ENCODE results near the gene PRKN.

The PRKN gene

DNA sequence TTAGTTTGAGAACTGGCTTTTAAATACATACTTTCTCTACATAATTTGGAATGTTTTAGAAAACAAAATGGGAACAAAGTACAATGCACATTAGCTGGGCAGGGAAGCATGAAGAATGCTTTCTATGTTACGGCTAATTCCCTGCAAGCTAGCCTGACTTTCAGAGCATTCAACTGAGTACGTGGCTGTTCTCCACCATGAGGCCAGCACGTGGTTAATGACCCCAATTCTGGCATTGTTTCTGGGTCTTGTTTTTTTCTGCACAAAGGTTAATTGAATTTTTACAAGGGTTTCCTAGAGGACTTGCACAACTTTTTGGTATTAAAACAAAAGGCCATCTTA, 1245.1 kb downstream of the PRKN start:
- no peaks in the 10 kb centered on the region for H3K36me3 ChIP-seq (ENCODE audit: control insufficient read depth, insufficient read depth, low read length)
- H3K27ac ChIP-seq (ENCODE audit: low read depth, low read length), result no peak overlapping the region
- H3K27me3 ChIP-seq (ENCODE audit: control insufficient read depth, insufficient read depth, low read length), result no peaks in the 10 kb centered on the region
- H3K4me1 ChIP-seq (ENCODE audit: control insufficient read depth, insufficient read depth, low read length), result peaks cover 4% of the 10 kb centered on the region; the same call in 1 of the 2 replicates
- no peak overlapping the region for H3K4me3 ChIP-seq (ENCODE audit: low read depth, low read length)
- H3K9ac ChIP-seq (ENCODE audit: low read length), result no peak overlapping the region
- no peaks in the 10 kb centered on the region for H3K9me3 ChIP-seq (ENCODE audit: control insufficient read depth, insufficient read depth, low read depth, low read length)

DNA sequence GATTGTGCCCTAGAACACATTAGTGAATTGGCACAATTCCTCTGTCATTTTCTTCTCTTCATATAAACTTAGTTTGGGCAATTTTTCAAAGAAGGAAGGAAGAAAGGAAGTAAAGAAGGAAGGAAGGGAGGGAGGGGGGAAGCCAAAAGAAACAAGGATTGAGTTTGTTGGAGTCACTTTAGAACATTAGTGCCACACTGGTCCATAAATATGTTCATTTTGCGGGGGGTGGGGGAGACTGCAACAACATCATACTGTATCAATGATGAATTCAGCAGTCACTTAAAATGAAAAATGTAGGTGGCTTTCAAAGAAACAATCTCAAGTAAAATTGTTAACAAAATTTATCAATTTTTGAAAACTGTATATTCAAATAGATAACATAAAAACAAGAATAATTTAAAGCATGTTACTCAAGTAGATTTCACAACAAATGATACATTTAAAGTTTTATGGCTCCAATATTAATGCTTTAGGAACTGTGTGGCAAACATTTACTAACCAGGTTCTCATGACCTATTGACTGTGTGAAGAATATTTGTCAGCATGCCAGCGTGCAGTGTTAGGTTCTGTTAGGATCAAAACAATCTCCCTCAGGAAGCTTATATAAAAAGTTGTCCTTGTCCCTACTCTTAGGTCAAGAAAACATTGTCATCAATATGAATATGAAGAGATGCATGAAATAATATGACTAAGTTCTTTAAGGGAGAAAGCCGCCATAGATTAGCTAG, 1245.6 kb downstream of the PRKN start:
- Histone ChIP-seq H3K36me3 (ENCODE audit: control insufficient read depth, insufficient read depth, low read length) (no peaks in the 10 kb centered on the region), H3K4me1 (ENCODE audit: control insufficient read depth, insufficient read depth, low read length) (peaks cover 4% of the 10 kb centered on the region; the same call in 1 of the 2 replicates), H3K27me3 (ENCODE audit: control insufficient read depth, insufficient read depth, low read length) (no peaks in the 10 kb centered on the region), H3K27ac (ENCODE audit: low read depth, low read length) (no peak overlapping the region), H3K9me3 (ENCODE audit: control insufficient read depth, insufficient read depth, low read depth, low read length) (no peaks in the 10 kb centered on the region), H3K9ac (ENCODE audit: low read length) (no peak overlapping the region), H3K4me3 (ENCODE audit: low read depth, low read length) (no peak overlapping the region)

- H3K4me1 ChIP-seq (ENCODE audit: control insufficient read depth, insufficient read depth, low read length), result 0 out of 2 replicates have a peak, but pooled peaks cover 4% of the 10 kb centered on the region
- no peaks in the 10 kb centered on the region for H3K36me3 ChIP-seq (ENCODE audit: control insufficient read depth, insufficient read depth, low read length)
- H3K27me3 ChIP-seq (ENCODE audit: control insufficient read depth, insufficient read depth, low read length), result no peaks in the 10 kb centered on the region
- H3K27ac ChIP-seq (ENCODE audit: low read depth, low read length), result no peak overlapping the region
- no peaks in the 10 kb centered on the region for H3K9me3 ChIP-seq (ENCODE audit: control insufficient read depth, insufficient read depth, low read depth, low read length)
- H3K4me3 ChIP-seq (ENCODE audit: low read depth, low read length), result no peak overlapping the region
- no peak overlapping the region for H3K9ac ChIP-seq (ENCODE audit: low read length)
Observed at GRCh38 chr6:161480421-161481155, 1247.0 kb downstream of the PRKN start.

- Histone ChIP-seq H3K27ac (ENCODE audit: low read depth, low read length) (no peak overlapping the region), H3K27me3 (ENCODE audit: control insufficient read depth, insufficient read depth, low read length) (no peaks in the 10 kb centered on the region), H3K9ac (ENCODE audit: low read length) (no peak overlapping the region), H3K4me3 (ENCODE audit: low read depth, low read length) (no peak overlapping the region), H3K36me3 (ENCODE audit: control insufficient read depth, insufficient read depth, low read length) (no peaks in the 10 kb centered on the region), H3K4me1 (ENCODE audit: control insufficient read depth, insufficient read depth, low read length) (0 out of 2 replicates have a peak, but pooled peaks cover 4% of the 10 kb centered on the region), H3K9me3 (ENCODE audit: control insufficient read depth, insufficient read depth, low read depth, low read length) (no peaks in the 10 kb centered on the region)
Observed at GRCh38 chr6:161479376-161479775, 1248.2 kb downstream of the PRKN start.

- Histone ChIP-seq H3K9me3 (ENCODE audit: control insufficient read depth, insufficient read depth, low read depth, low read length) (no peaks in the 10 kb centered on the region), H3K27ac (ENCODE audit: low read depth, low read length) (no peak overlapping the region), H3K4me3 (ENCODE audit: low read depth, low read length) (no peak overlapping the region), H3K9ac (ENCODE audit: low read length) (no peak overlapping the region), H3K27me3 (ENCODE audit: control insufficient read depth, insufficient read depth, low read length) (no peaks in the 10 kb centered on the region), H3K36me3 (ENCODE audit: control insufficient read depth, insufficient read depth, low read length) (no peaks in the 10 kb centered on the region), H3K4me1 (ENCODE audit: control insufficient read depth, insufficient read depth, low read length) (0 out of 2 replicates have a peak, but pooled peaks cover 2% of the 10 kb centered on the region)
Observed at GRCh38 chr6:161477876-161478425, 1249.6 kb downstream of the PRKN start.

DNA sequence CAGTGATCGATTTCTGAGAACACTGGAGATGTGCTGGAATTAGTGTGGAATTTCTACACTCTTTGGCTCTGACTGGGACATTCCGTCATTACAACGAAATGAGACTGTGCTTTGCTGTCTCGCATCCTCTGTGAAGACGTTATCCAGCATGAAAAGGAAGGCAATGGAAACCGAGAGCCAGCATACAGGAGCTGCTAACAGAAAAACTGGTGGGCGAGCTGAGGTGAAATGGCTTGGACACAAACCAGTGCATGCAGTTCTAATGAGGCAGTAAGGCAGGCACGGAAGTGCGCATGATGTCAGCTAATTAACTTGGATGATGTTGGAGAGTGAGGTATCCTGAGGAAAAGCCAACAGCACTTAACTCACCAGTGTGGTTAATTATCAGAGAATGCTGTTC, 1250.9 kb downstream of the PRKN start:
- H3K9ac ChIP-seq (ENCODE audit: low read length), result no peak overlapping the region
- no peaks in the 10 kb centered on the region for H3K36me3 ChIP-seq (ENCODE audit: control insufficient read depth, insufficient read depth, low read length)
- H3K27ac ChIP-seq (ENCODE audit: low read depth, low read length), result no peak overlapping the region
- no peaks in the 10 kb centered on the region for H3K4me1 ChIP-seq (ENCODE audit: control insufficient read depth, insufficient read depth, low read length)
- no peaks in the 10 kb centered on the region for H3K27me3 ChIP-seq (ENCODE audit: control insufficient read depth, insufficient read depth, low read length)
- no peaks in the 10 kb centered on the region for H3K9me3 ChIP-seq (ENCODE audit: control insufficient read depth, insufficient read depth, low read depth, low read length)
- H3K4me3 ChIP-seq (ENCODE audit: low read depth, low read length), result no peak overlapping the region

DNA sequence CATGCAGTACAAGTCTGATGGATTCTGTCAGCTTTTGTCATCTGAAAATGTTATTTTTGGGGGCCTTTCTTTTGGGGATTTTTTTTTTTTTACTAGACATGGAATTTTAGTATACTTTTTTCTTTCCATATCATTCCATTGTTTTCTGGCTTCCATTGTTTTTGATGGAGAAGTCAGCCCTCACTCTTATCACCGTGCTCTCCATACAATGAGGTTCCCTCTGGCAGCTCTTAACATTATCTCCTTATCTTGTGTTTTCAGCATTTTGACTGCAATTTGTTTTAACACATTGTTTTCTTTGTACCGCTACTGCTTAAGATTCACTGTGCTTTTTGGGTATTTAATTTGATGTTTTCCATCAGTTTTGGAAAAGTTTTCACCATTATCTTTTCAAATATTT, 1262.2 kb downstream of the PRKN start:
- H3K27me3 ChIP-seq (ENCODE audit: control insufficient read depth, insufficient read depth, low read length), result no peaks in the 10 kb centered on the region
- peaks cover 2% of the 10 kb centered on the region; the same call in 1 of the 2 replicates for H3K9me3 ChIP-seq (ENCODE audit: control insufficient read depth, insufficient read depth, low read depth, low read length)
- no peak overlapping the region for H3K9ac ChIP-seq (ENCODE audit: low read length)
- no peaks in the 10 kb centered on the region for H3K36me3 ChIP-seq (ENCODE audit: control insufficient read depth, insufficient read depth, low read length)
- no peak overlapping the region for H3K4me3 ChIP-seq (ENCODE audit: low read depth, low read length)
- H3K27ac ChIP-seq (ENCODE audit: low read depth, low read length), result no peak overlapping the region
- H3K4me1 ChIP-seq (ENCODE audit: control insufficient read depth, insufficient read depth, low read length), result no peaks in the 10 kb centered on the region

GRCh38 chr6:161463071-161463470, 1264.5 kb downstream of the PRKN start:
- H3K9ac ChIP-seq (ENCODE audit: low read length), result no peak overlapping the region
- H3K36me3 ChIP-seq (ENCODE audit: control insufficient read depth, insufficient read depth, low read length), result no peaks in the 10 kb centered on the region
- no peak overlapping the region for H3K27ac ChIP-seq (ENCODE audit: low read depth, low read length)
- H3K27me3 ChIP-seq (ENCODE audit: control insufficient read depth, insufficient read depth, low read length), result no peaks in the 10 kb centered on the region
- H3K9me3 ChIP-seq (ENCODE audit: control insufficient read depth, insufficient read depth, low read depth, low read length), result peaks cover 2% of the 10 kb centered on the region; the same call in 1 of the 2 replicates
- H3K4me3 ChIP-seq (ENCODE audit: low read depth, low read length), result no peak overlapping the region
- H3K4me1 ChIP-seq (ENCODE audit: control insufficient read depth, insufficient read depth, low read length), result no peaks in the 10 kb centered on the region

DNA sequence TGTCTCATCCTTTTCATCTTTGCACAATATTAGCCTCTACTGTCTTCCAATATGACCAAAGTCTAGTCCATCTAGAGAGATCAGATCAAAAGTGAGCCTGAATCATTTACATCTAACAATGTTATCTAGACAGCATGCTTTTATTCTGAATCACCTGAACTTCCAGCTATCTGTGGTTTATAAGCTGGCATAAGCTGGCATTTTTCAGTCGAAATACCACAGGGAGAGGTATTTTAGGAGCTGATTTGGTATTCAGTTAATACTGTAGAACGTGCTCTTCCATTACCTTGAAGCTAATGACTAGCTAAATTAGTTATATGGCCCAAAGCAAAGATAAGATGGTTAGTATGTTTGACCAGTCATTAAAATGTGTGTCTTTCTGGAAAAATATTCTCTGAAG, 1265.4 kb downstream of the PRKN start:
- Histone ChIP-seq H3K4me3 (ENCODE audit: low read depth, low read length) (no peak overlapping the region), H3K27ac (ENCODE audit: low read depth, low read length) (no peak overlapping the region), H3K9ac (ENCODE audit: low read length) (no peak overlapping the region), H3K9me3 (ENCODE audit: control insufficient read depth, insufficient read depth, low read depth, low read length) (peaks cover 2% of the 10 kb centered on the region; the same call in 1 of the 2 replicates), H3K27me3 (ENCODE audit: control insufficient read depth, insufficient read depth, low read length) (no peaks in the 10 kb centered on the region), H3K36me3 (ENCODE audit: control insufficient read depth, insufficient read depth, low read length) (no peaks in the 10 kb centered on the region), H3K4me1 (ENCODE audit: control insufficient read depth, insufficient read depth, low read length) (no peaks in the 10 kb centered on the region)

GRCh38 chr6:161459008-161459615, 1268.5 kb downstream of the PRKN start:
- Histone ChIP-seq H3K4me1 (ENCODE audit: control insufficient read depth, insufficient read depth, low read length) (no peaks in the 10 kb centered on the region), H3K27ac (ENCODE audit: low read depth, low read length) (no peak overlapping the region), H3K9me3 (ENCODE audit: control insufficient read depth, insufficient read depth, low read depth, low read length) (no peaks in the 10 kb centered on the region), H3K4me3 (ENCODE audit: low read depth, low read length) (no peak overlapping the region), H3K9ac (ENCODE audit: low read length) (no peak overlapping the region), H3K36me3 (ENCODE audit: control insufficient read depth, insufficient read depth, low read length) (no peaks in the 10 kb centered on the region), H3K27me3 (ENCODE audit: control insufficient read depth, insufficient read depth, low read length) (no peaks in the 10 kb centered on the region)

Data from HUES6 (cell line).